Natural killer cell (primary cell): Measurements from ENCODE around the gene BARX1. TPM values are rescaled to one million over a fixed set of nuclear protein-coding genes. Genes with fewer than 3 reads are reported as not detected.

Source experiments
- ATAC-seq, 3 donors: fragments of 150-1000 bp in 2 of 3; fragments of 200-7000 bp in 1 of 3; cut with Tn5 transposase; 1 replicate in 1 of 3; 2 replicates in 2 of 3; pipeline ENCODE4 v1.10.0; 2021; ENCODE audit warnings: mild to moderate bottlenecking in 2 of 3, moderate library complexity in 2 of 3
- DNase-seq, 2 donors: peaks; one replicate each; pipeline versions ENCODE4 v3.0.0 to v3.0.0-alpha.2; 2013 to 2021; ENCODE audit warnings: mixed read lengths in 1 of 2
- H3K27ac ChIP-seq: one replicate; pipeline ENCODE4 v1.5.1; 2013; ENCODE audit warnings: mild to moderate bottlenecking, low read length
- H3K27me3 ChIP-seq: one replicate; pipeline ENCODE4 v1.6.1; 2013; ENCODE audit warnings: low read length; ENCODE audit not compliant: control insufficient read depth, insufficient read depth
- H3K36me3 ChIP-seq: one replicate; pipeline ENCODE4 v1.6.1; 2013; ENCODE audit warnings: low read length; ENCODE audit not compliant: control insufficient read depth, insufficient read depth
- H3K4me1 ChIP-seq: one replicate; pipeline ENCODE4 v1.6.1; 2013; ENCODE audit warnings: low read length; ENCODE audit not compliant: control insufficient read depth, insufficient read depth
- H3K4me3 ChIP-seq: one replicate; pipeline ENCODE4 v1.5.1; 2013; ENCODE audit warnings: low read length
- H3K9me3 ChIP-seq: one replicate; pipeline ENCODE4 v1.6.1; 2013; ENCODE audit warnings: low read length; ENCODE audit not compliant: control insufficient read depth, insufficient read depth
- H3K27ac Mint-ChIP-seq, 2 donors: one replicate each; pipeline ENCODE4 v1.8.0; 2022; ENCODE audit warnings: mild to moderate bottlenecking in 2 of 2, mixed read lengths in 2 of 2, moderate library complexity in 1 of 2
- H3K27me3 Mint-ChIP-seq, 2 donors: one replicate each; pipeline ENCODE4 v1.8.0; 2022; ENCODE audit warnings: low read depth in 2 of 2, mixed read lengths in 2 of 2
- H3K36me3 Mint-ChIP-seq: one replicate; pipeline ENCODE4 v1.8.0; 2022; ENCODE audit warnings: mixed read lengths
- H3K4me1 Mint-ChIP-seq, 2 donors: one replicate each; pipeline ENCODE4 v1.8.0; 2022; ENCODE audit warnings: mixed read lengths in 2 of 2
- H3K4me3 Mint-ChIP-seq: one replicate; pipeline ENCODE4 v1.8.0; 2022; ENCODE audit warnings: mild to moderate bottlenecking, moderate library complexity, mixed read lengths
- H3K9me3 Mint-ChIP-seq, 2 donors: one replicate each; pipeline ENCODE4 v1.8.0; 2022; ENCODE audit warnings: mixed read lengths in 2 of 2
- CTCF ChIP-seq: fragments of 200-600 bp; IDR thresholded peaks from one replicate; pipeline ENCODE4 v1.8.0; 2022; ENCODE audit warnings: antibody characterized with exemption
- WGBS: methylation state at CpG from one replicate; pipeline ENCODE4 v1.1.7; 2013; ENCODE audit warnings: missing lambda C conversion rate; ENCODE audit not compliant: insufficient coverage; 5-methylcytosine and 5-hydroxymethylcytosine counted together
- intact Hi-C: fragments of 100-400 bp; cut with micrococcal nuclease; formaldehyde crosslinking; loops from one replicate; pipeline ENCODE4 v1.14.2; 2022
- total RNA-seq, 4 donors: library from RNA; stranded (reverse); fragments of 120-200 nt in 1 of 4; gene quantifications; one replicate each; pipeline versions ENCODE4 v1.2.3 to v1.2.4, GENCODE V29; 2013 to 2022

BARX1 gene
- total RNA-seq, 3 donors from 2014 or later (not counting 1 experiment from before 2014, with no cell fraction given): not detected

- DNase-seq: no peak
- peaks cover 30% of the 10 kb centered on the region for H3K36me3 Mint-ChIP-seq
- ATAC-seq: no peak
- Histone ChIP-seq H3K36me3 (no peaks in the 10 kb centered on the region), H3K9me3 (peaks cover 4% of the 10 kb centered on the region), H3K4me3 (no peak overlapping the region), H3K4me1 (no peaks in the 10 kb centered on the region), H3K27ac (no peak overlapping the region), H3K27me3 (peaks cover 4% of the 10 kb centered on the region)
- peaks cover 51 to 62% of the 10 kb centered on the region in 2 donors for H3K27me3 Mint-ChIP-seq
- H3K4me1 Mint-ChIP-seq: no peaks in the 10 kb centered on the region
- intact Hi-C loops: no loop called here
- no peak overlapping the region for H3K27ac Mint-ChIP-seq
- H3K4me3 Mint-ChIP-seq: no peak overlapping the region
- peaks cover 8 to 9% of the 10 kb centered on the region in 2 donors for H3K9me3 Mint-ChIP-seq
- no peak for TF ChIP-seq CTCF
These were observed 35.3 kb upstream of the BARX1 start for GRCh38 chr9:93990448-93990847.

- no peaks in the 10 kb centered on the region for H3K4me1 ChIP-seq
- no peak for TF ChIP-seq CTCF
- Mint-ChIP-seq H3K27ac (no peak overlapping the region), H3K27me3 (peaks cover 36 to 48% of the 10 kb centered on the region in 2 donors), H3K4me3 (no peak overlapping the region), H3K9me3 (peaks cover 9% of the 10 kb centered on the region in 2 donors), H3K36me3 (peaks cover 30% of the 10 kb centered on the region), H3K4me1 (no peaks in the 10 kb centered on the region)
- WGBS: no CpG with 5 or more reads among the region's 1 CpG
- DNase-seq (no peak), ATAC-seq (no peak)
- H3K4me3 ChIP-seq: no peak overlapping the region
- intact Hi-C loops: no loop called here
- peaks cover 4% of the 10 kb centered on the region for H3K27me3 ChIP-seq
- peaks cover 4% of the 10 kb centered on the region for H3K9me3 ChIP-seq
- no peak overlapping the region for H3K27ac ChIP-seq
- no peaks in the 10 kb centered on the region for H3K36me3 ChIP-seq
These were observed 32.9 kb upstream of the BARX1 start for GRCh38 chr9:93988056-93988455.

GRCh38 chr9:93984860-93985259 is 29.7 kb upstream of the BARX1 start:
- Mint-ChIP-seq H3K36me3 (peaks cover 22% of the 10 kb centered on the region), H3K4me3 (no peak overlapping the region), H3K27ac (no peak overlapping the region), H3K9me3 (peaks cover 7 to 9% of the 10 kb centered on the region in 2 donors), H3K4me1 (no peaks in the 10 kb centered on the region), H3K27me3 (peaks cover 29 to 45% of the 10 kb centered on the region in 2 donors)
- H3K4me1 ChIP-seq: no peaks in the 10 kb centered on the region
- H3K36me3 ChIP-seq: no peaks in the 10 kb centered on the region
- no peak for TF ChIP-seq CTCF
- 34% methylated on average over 2 of the region's 2 CpGs for WGBS
- H3K27me3 ChIP-seq: no peaks in the 10 kb centered on the region
- H3K4me3 ChIP-seq: no peak overlapping the region
- intact Hi-C loops: no loop called here
- no peak for DNase-seq
- H3K27ac ChIP-seq: no peak overlapping the region
- no peaks in the 10 kb centered on the region for H3K9me3 ChIP-seq
- no peak for ATAC-seq

GRCh38 chr9:93983875-93984274 is 28.7 kb upstream of the BARX1 start:
- H3K4me1 ChIP-seq: no peaks in the 10 kb centered on the region
- DNase-seq: no peak
- H3K9me3 ChIP-seq: no peaks in the 10 kb centered on the region
- H3K9me3 Mint-ChIP-seq: peaks cover 7 to 9% of the 10 kb centered on the region in 2 donors
- H3K36me3 ChIP-seq: no peaks in the 10 kb centered on the region
- H3K27ac ChIP-seq: no peak overlapping the region
- H3K36me3 Mint-ChIP-seq: peaks cover 17% of the 10 kb centered on the region
- peaks cover 30 to 44% of the 10 kb centered on the region in 2 donors for H3K27me3 Mint-ChIP-seq
- no peak for ATAC-seq
- H3K4me3 ChIP-seq: no peak overlapping the region
- H3K27me3 ChIP-seq: no peaks in the 10 kb centered on the region
- H3K4me1 Mint-ChIP-seq: no peaks in the 10 kb centered on the region
- intact Hi-C loops: no loop called here
- H3K4me3 Mint-ChIP-seq: no peak overlapping the region
- no peak overlapping the region for H3K27ac Mint-ChIP-seq
- no peak for TF ChIP-seq CTCF
